CD4-positive, alpha-beta memory T cell (primary cell): Measurements from ENCODE around the gene ALK. TPM values are rescaled to one million over a fixed set of nuclear protein-coding genes. Genes with fewer than 3 reads are reported as not detected.

Source experiments
- CTCF ChIA-PET: fragments of 350-600 bp; sonication (Branson Sonifier 250); formaldehyde crosslinking; loops from one replicate; lab custom pipeline; 2021; ENCODE audit warnings: inconsistent platforms; ENCODE audit not compliant: partially characterized antibody; lab: Charles Lee
- POLR2A ChIA-PET: fragments of 350-600 bp; sonication (Branson Sonifier 250); formaldehyde crosslinking; loops from one replicate; lab custom pipeline; 2021; ENCODE audit not compliant: partially characterized antibody; lab: Charles Lee
- DNase-seq, 5 donors: peaks; one replicate each; pipeline versions ENCODE4 v3.0.0 to v3.0.0-alpha.2; 2020 to 2022; ENCODE audit warnings: mixed read lengths in 1 of 5
- H3K27ac ChIP-seq: one replicate; pipeline ENCODE4 v1.7.0; 2013; ENCODE audit warnings: low read depth, low read length
- H3K27me3 ChIP-seq: 2 replicates; pipeline ENCODE4 v1.7.0; 2013; ENCODE audit warnings: mild to moderate bottlenecking, low read length, moderate library complexity; ENCODE audit not compliant: insufficient read depth
- H3K36me3 ChIP-seq: 2 replicates; pipeline ENCODE4 v1.7.0; 2013; ENCODE audit warnings: mild to moderate bottlenecking, low read length, moderate library complexity; ENCODE audit not compliant: insufficient read depth
- H3K4me1 ChIP-seq: 2 replicates; pipeline ENCODE4 v1.7.0; 2013; ENCODE audit warnings: mild to moderate bottlenecking, low read length, moderate library complexity; ENCODE audit not compliant: insufficient read depth
- H3K4me3 ChIP-seq, 2 donors: one replicate each; pipeline ENCODE4 v1.7.0; 2013; ENCODE audit warnings: low read length in 2 of 2, mild to moderate bottlenecking in 1 of 2
- H3K9me3 ChIP-seq, 2 donors: one replicate each; pipeline ENCODE4 v1.7.0; 2013; ENCODE audit warnings: low read length in 2 of 2, control low read depth in 1 of 2; ENCODE audit not compliant: control insufficient read depth in 1 of 2
- H3K27ac Mint-ChIP-seq, 7 donors: one replicate each; pipeline ENCODE4 v1.8.0; 2020 to 2021; ENCODE audit warnings: mixed read lengths in 7 of 7, mild to moderate bottlenecking in 6 of 7, inconsistent platforms in 3 of 7, moderate library complexity in 3 of 7
- H3K27me3 Mint-ChIP-seq, 2 donors: one replicate each; pipeline ENCODE4 v1.8.0; 2020 to 2021; ENCODE audit warnings: mixed read lengths in 2 of 2
- H3K36me3 Mint-ChIP-seq, 2 donors: one replicate each; pipeline ENCODE4 v1.8.0; 2020 to 2021; ENCODE audit warnings: mixed read lengths in 2 of 2, inconsistent platforms in 1 of 2, mild to moderate bottlenecking in 1 of 2
- H3K4me1 Mint-ChIP-seq, 4 donors: one replicate each; pipeline ENCODE4 v1.8.0; 2020 to 2021; ENCODE audit warnings: mixed read lengths in 4 of 4, mild to moderate bottlenecking in 1 of 4
- H3K4me3 Mint-ChIP-seq, 8 donors: one replicate each; pipeline ENCODE4 v1.8.0; 2020 to 2021; ENCODE audit warnings: mixed read lengths in 8 of 8, mild to moderate bottlenecking in 7 of 8, moderate library complexity in 6 of 8, inconsistent platforms in 3 of 8
- H3K9me3 Mint-ChIP-seq, 8 donors: one replicate each; pipeline ENCODE4 v1.8.0; 2020 to 2021; ENCODE audit warnings: mixed read lengths in 8 of 8, mild to moderate bottlenecking in 5 of 8, inconsistent platforms in 3 of 8, moderate library complexity in 1 of 8
- intact Hi-C: fragments of 100-400 bp; cut with micrococcal nuclease; formaldehyde crosslinking; loops from one replicate; pipeline ENCODE4 v1.15.1; 2023
- polyA plus RNA-seq, 2 donors: library from polyadenylated mRNA; unstranded; fragments of 300-500 nt; fragmentation: Illumina TruSeq; gene quantifications; one replicate each; pipeline ENCODE4 v1.2.3, GENCODE V29; 2021
- total RNA-seq, 2 experiments: library from RNA; stranded (reverse); gene quantifications; one replicate each; pipeline ENCODE4 v1.2.3, GENCODE V29; 2021

The ALK gene
- total and polyA plus RNA-seq, 4 experiments from 2014 or later: 0.07 TPM; not detected in 3

GRCh38 chr2:29561181-29561580, 360.2 kb downstream of the ALK start:
- Histone ChIP-seq H3K27me3 (no peaks in the 10 kb centered on the region), H3K9me3 (no peaks in the 10 kb centered on the region), H3K36me3 (no peaks in the 10 kb centered on the region), H3K4me3 (no peak overlapping the region), H3K4me1 (no peaks in the 10 kb centered on the region), H3K27ac (no peak overlapping the region)
- Mint-ChIP-seq H3K9me3 (no peaks in the 10 kb centered on the region), H3K36me3 (no peaks in the 10 kb centered on the region), H3K4me1 (no peaks in the 10 kb centered on the region), H3K27ac (no peak overlapping the region), H3K27me3 (peaks cover 7 to 8% of the 10 kb centered on the region in 2 donors), H3K4me3 (no peak overlapping the region)
- no peak for DNase-seq
- ChIA-PET CTCF (no interaction called here), POLR2A (no interaction called here)
- intact Hi-C loops: no loop called here

- no peaks in the 10 kb centered on the region for H3K4me1 Mint-ChIP-seq
- DNase-seq: no peak
- intact Hi-C loops: no loop called here
- Histone ChIP-seq H3K27me3 (no peaks in the 10 kb centered on the region), H3K36me3 (no peaks in the 10 kb centered on the region), H3K4me1 (no peaks in the 10 kb centered on the region), H3K9me3 (no peaks in the 10 kb centered on the region), H3K4me3 (no peak overlapping the region), H3K27ac (no peak overlapping the region)
- no peak overlapping the region for H3K4me3 Mint-ChIP-seq
- H3K36me3 Mint-ChIP-seq: no peaks in the 10 kb centered on the region
- H3K27me3 Mint-ChIP-seq: peaks cover 8% of the 10 kb centered on the region in 2 donors
- no peaks in the 10 kb centered on the region for H3K9me3 Mint-ChIP-seq
- CTCF ChIA-PET: no interaction called here
- H3K27ac Mint-ChIP-seq: no peak overlapping the region
- POLR2A ChIA-PET: no interaction called here
Measured at GRCh38 chr2:29560566-29560965, 360.8 kb downstream of the ALK start.

DNA sequence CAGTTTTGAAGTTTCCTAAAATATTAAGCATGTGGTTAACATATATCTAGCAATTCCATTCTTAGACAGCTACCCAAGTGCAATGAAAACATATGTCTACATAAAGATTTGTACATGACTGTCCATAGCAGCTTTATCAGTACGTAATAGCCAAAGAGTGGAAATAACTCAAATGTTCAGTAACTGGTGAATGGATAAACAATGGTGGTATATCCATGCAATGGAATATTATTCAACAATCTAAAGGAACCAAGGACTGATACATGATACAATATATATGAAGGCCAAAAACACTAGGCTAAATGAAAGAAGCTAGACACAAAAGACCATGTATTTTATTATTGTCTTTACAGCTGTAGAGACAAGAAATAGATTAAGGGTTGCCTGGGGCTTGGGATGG, 361.4 kb downstream of the ALK start:
- Mint-ChIP-seq H3K27me3 (peaks cover 8 to 10% of the 10 kb centered on the region in 2 donors), H3K36me3 (no peaks in the 10 kb centered on the region), H3K4me3 (no peak overlapping the region), H3K27ac (no peak overlapping the region), H3K9me3 (no peaks in the 10 kb centered on the region), H3K4me1 (peaks cover 0 to 2% (median 0%) of the 10 kb centered on the region in 4 donors)
- Histone ChIP-seq H3K27ac (no peak overlapping the region), H3K27me3 (no peaks in the 10 kb centered on the region), H3K36me3 (no peaks in the 10 kb centered on the region), H3K9me3 (no peaks in the 10 kb centered on the region), H3K4me3 (no peak overlapping the region), H3K4me1 (no peaks in the 10 kb centered on the region)
- DNase-seq: no peak
- intact Hi-C loops: no loop called here
- ChIA-PET POLR2A (no interaction called here), CTCF (no interaction called here)

DNA sequence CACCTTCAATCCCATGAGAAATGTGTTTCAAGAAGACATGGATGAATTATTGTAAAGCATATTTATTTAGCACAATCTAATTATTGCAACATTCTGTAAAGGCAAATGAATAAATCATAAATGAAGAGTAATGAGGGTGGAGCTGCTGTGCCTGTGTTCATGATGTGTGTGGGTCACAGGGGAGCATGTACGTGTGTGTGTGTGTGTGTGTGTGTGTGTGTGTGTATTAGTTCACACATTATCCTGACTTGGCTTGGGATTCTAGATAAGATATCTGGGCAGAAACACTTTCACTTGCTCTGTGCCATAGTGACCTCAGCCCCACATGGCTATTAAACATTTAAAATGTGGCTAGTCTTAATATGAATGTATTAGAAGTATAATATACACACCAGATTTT, 361.8 kb downstream of the ALK start:
- POLR2A ChIA-PET: no interaction called here
- Mint-ChIP-seq H3K27me3 (peaks cover 8 to 10% of the 10 kb centered on the region in 2 donors), H3K4me1 (peaks cover 0 to 2% (median 0%) of the 10 kb centered on the region in 4 donors), H3K36me3 (no peaks in the 10 kb centered on the region), H3K4me3 (no peak overlapping the region), H3K9me3 (no peaks in the 10 kb centered on the region), H3K27ac (no peak overlapping the region)
- CTCF ChIA-PET: no interaction called here
- Histone ChIP-seq H3K36me3 (no peaks in the 10 kb centered on the region), H3K4me3 (no peak overlapping the region), H3K27me3 (no peaks in the 10 kb centered on the region), H3K27ac (no peak overlapping the region), H3K9me3 (no peaks in the 10 kb centered on the region), H3K4me1 (no peaks in the 10 kb centered on the region)
- no peak for DNase-seq
- intact Hi-C loops: no loop called here

- Histone ChIP-seq H3K4me1 (no peaks in the 10 kb centered on the region), H3K9me3 (no peaks in the 10 kb centered on the region), H3K4me3 (no peak overlapping the region), H3K27me3 (no peaks in the 10 kb centered on the region), H3K27ac (no peak overlapping the region), H3K36me3 (no peaks in the 10 kb centered on the region)
- ChIA-PET POLR2A (no interaction called here), CTCF (no interaction called here)
- intact Hi-C loops: no loop called here
- no peak for DNase-seq
- peaks cover 0 to 2% (median 0%) of the 10 kb centered on the region in 4 donors for H3K4me1 Mint-ChIP-seq
- H3K4me3 Mint-ChIP-seq: no peak overlapping the region
- no peaks in the 10 kb centered on the region for H3K9me3 Mint-ChIP-seq
- peaks cover 8 to 12% of the 10 kb centered on the region in 2 donors for H3K27me3 Mint-ChIP-seq
- H3K36me3 Mint-ChIP-seq: no peaks in the 10 kb centered on the region
- H3K27ac Mint-ChIP-seq: no peak overlapping the region
Measured at GRCh38 chr2:29558097-29558496, 363.3 kb downstream of the ALK start.

DNA sequence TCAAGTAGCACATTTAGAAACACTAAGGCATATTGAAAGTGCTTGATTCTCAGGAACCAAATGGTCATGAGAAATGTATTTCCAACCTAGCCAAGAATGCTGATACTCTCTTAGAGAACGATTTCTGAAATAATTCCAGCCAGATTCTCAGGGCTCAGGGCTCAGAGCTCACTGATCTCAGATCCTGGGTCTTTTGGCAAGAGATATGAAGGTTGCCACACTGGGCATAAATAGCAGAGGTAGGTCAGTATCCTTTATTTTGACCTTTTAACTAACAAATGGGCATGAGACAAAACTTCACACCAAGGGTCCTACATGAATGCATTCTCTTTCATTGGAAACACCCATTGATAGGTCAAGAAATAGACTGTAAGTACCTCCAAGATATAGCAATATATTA, 364.1 kb downstream of the ALK start:
- Mint-ChIP-seq H3K27ac (no peak overlapping the region), H3K36me3 (no peaks in the 10 kb centered on the region), H3K27me3 (peaks cover 7 to 14% of the 10 kb centered on the region in 2 donors), H3K9me3 (no peaks in the 10 kb centered on the region), H3K4me3 (no peak overlapping the region), H3K4me1 (peaks cover 0 to 2% (median 0%) of the 10 kb centered on the region in 4 donors)
- no peaks in the 10 kb centered on the region for H3K9me3 ChIP-seq
- H3K4me1 ChIP-seq: no peaks in the 10 kb centered on the region
- H3K27ac ChIP-seq: no peak overlapping the region
- H3K4me3 ChIP-seq: no peak overlapping the region
- no peaks in the 10 kb centered on the region for H3K36me3 ChIP-seq
- ChIA-PET POLR2A (no interaction called here), CTCF (no interaction called here)
- no peak for DNase-seq
- H3K27me3 ChIP-seq: no peaks in the 10 kb centered on the region
- intact Hi-C loops: no loop called here

GRCh38 chr2:29549069-29549380, 372.4 kb downstream of the ALK start:
- Histone ChIP-seq H3K9me3 (no peaks in the 10 kb centered on the region), H3K36me3 (no peaks in the 10 kb centered on the region), H3K4me3 (no peak overlapping the region), H3K4me1 (no peaks in the 10 kb centered on the region), H3K27me3 (no peaks in the 10 kb centered on the region), H3K27ac (no peak overlapping the region)
- Mint-ChIP-seq H3K27me3 (peaks cover 13 to 14% of the 10 kb centered on the region in 2 donors), H3K36me3 (no peaks in the 10 kb centered on the region), H3K27ac (no peak overlapping the region), H3K4me1 (no peaks in the 10 kb centered on the region), H3K4me3 (no peak overlapping the region), H3K9me3 (no peaks in the 10 kb centered on the region)
- intact Hi-C loops: no loop called here
- ChIA-PET POLR2A (no interaction called here), CTCF (no interaction called here)
- DNase-seq: no peak

DNA sequence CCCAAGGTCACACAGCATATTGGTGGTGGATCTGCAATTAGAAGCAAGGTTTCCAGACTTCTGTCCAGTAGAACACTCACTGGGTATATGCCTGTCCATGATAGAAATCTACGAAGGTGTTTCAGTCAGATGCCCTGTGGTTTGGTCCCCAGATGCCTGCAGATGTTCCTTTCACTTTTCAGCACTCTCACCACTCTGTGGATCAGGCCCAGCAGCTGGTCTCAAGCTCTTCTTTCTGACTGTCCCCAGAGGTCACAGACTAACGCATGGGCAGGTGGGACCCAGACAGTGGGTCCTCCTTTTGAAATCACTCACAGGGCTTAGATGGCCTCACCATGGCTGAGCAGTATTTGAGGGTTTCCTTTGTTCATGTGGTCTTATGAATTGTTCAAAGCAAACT, 376.5 kb downstream of the ALK start:
- Mint-ChIP-seq H3K27me3 (peaks cover 8 to 16% of the 10 kb centered on the region in 2 donors), H3K27ac (no peak overlapping the region), H3K4me1 (no peaks in the 10 kb centered on the region), H3K4me3 (no peak overlapping the region), H3K9me3 (no peaks in the 10 kb centered on the region), H3K36me3 (no peaks in the 10 kb centered on the region)
- H3K9me3 ChIP-seq: no peaks in the 10 kb centered on the region
- intact Hi-C loops: no loop called here
- H3K4me1 ChIP-seq: no peaks in the 10 kb centered on the region
- ChIA-PET CTCF (no interaction called here), POLR2A (no interaction called here)
- no peak overlapping the region for H3K27ac ChIP-seq
- no peaks in the 10 kb centered on the region for H3K27me3 ChIP-seq
- no peaks in the 10 kb centered on the region for H3K36me3 ChIP-seq
- DNase-seq: no peak
- H3K4me3 ChIP-seq: no peak overlapping the region
